Mesenchymal stem cell (in vitro differentiated cells and primary cell): ENCODE data around the gene GNG4.
"Not testable (repeated sequence)": the region's sequence is repeated elsewhere in the genome, so short reads cannot be mapped to it uniquely, and the experiment has no call there.

Experiments
- DNase-seq: peaks from one replicate; pipeline ENCODE4 v3.0.0-alpha.2; 2013
- H2AFZ ChIP-seq: one replicate; pipeline ENCODE4 v1.6.1; 2013; ENCODE audit warnings: low read depth, mild to moderate bottlenecking, control low read depth, inconsistent platforms, low read length, moderate library complexity
- H2AK5ac ChIP-seq: 2 replicates; pipeline ENCODE4 v1.6.1; 2013; ENCODE audit warnings: low read length, moderate library complexity, mild to moderate bottlenecking, inconsistent platforms; ENCODE audit not compliant: severe bottlenecking
- H2BK120ac ChIP-seq: one replicate; pipeline ENCODE4 v1.6.1; 2013; ENCODE audit warnings: low read depth, mild to moderate bottlenecking, inconsistent platforms, low read length, moderate library complexity
- H2BK12ac ChIP-seq, 2 experiments: one replicate each; pipeline ENCODE4 v1.6.1; 2013; ENCODE audit warnings: inconsistent platforms in 2 of 2, low read length in 2 of 2, mild to moderate bottlenecking in 2 of 2, moderate library complexity in 2 of 2, control low read depth in 1 of 2
- H2BK15ac ChIP-seq: one replicate; pipeline ENCODE4 v1.6.1; 2013; ENCODE audit warnings: mild to moderate bottlenecking, low read depth, inconsistent platforms; ENCODE audit not compliant: poor library complexity, severe bottlenecking
- H2BK5ac ChIP-seq: 2 replicates; pipeline ENCODE4 v1.6.1; 2013; ENCODE audit warnings: low read depth, mild to moderate bottlenecking, low read length, control low read depth, inconsistent platforms; ENCODE audit not compliant: poor library complexity, severe bottlenecking
- H3K14ac ChIP-seq, 2 experiments: one replicate each; pipeline ENCODE4 v1.6.1; 2013; ENCODE audit warnings: inconsistent platforms in 2 of 2, low read length in 2 of 2, control low read depth in 1 of 2, mild to moderate bottlenecking in 1 of 2, moderate library complexity in 1 of 2
- H3K18ac ChIP-seq, 2 experiments: one replicate each; pipeline ENCODE4 v1.6.1; 2013; ENCODE audit warnings: inconsistent platforms in 2 of 2, low read length in 2 of 2, control low read depth in 1 of 2, low read depth in 1 of 2, mild to moderate bottlenecking in 1 of 2
- H3K23ac ChIP-seq, 2 experiments: one replicate each; pipeline ENCODE4 v1.6.1; 2013; ENCODE audit warnings: inconsistent platforms in 2 of 2, low read length in 2 of 2, mild to moderate bottlenecking in 2 of 2, moderate library complexity in 2 of 2, control low read depth in 1 of 2
- H3K27ac ChIP-seq: 2 replicates; pipeline ENCODE4 v1.5.1; 2013; ENCODE audit warnings: mild to moderate bottlenecking, moderate library complexity, low read length, control low read depth, inconsistent platforms; ENCODE audit not compliant: poor library complexity, severe bottlenecking
- H3K27me3 ChIP-seq, 2 experiments: 2 replicates each; pipeline versions ENCODE4 v1.6.1 to v1.7.0; 2013; ENCODE audit warnings: low read length in 2 of 2, mild to moderate bottlenecking in 2 of 2, moderate library complexity in 2 of 2, control low read depth in 1 of 2, inconsistent platforms in 1 of 2; ENCODE audit not compliant: control insufficient read depth in 1 of 2, insufficient read depth in 1 of 2
- H3K36me3 ChIP-seq, 2 experiments: 2 replicates each; pipeline versions ENCODE4 v1.6.1 to v1.7.0; 2013; ENCODE audit warnings: low read length in 2 of 2, control low read depth in 1 of 2, inconsistent platforms in 1 of 2, low read depth in 1 of 2, mild to moderate bottlenecking in 1 of 2; ENCODE audit not compliant: insufficient read depth in 2 of 2, control insufficient read depth in 1 of 2
- H3K4ac ChIP-seq, 2 experiments: one replicate each; pipeline ENCODE4 v1.6.1; 2013; ENCODE audit warnings: inconsistent platforms in 2 of 2, low read length in 2 of 2, mild to moderate bottlenecking in 2 of 2, moderate library complexity in 2 of 2, control low read depth in 1 of 2, low read depth in 1 of 2
- H3K4me1 ChIP-seq: 2 replicates; pipeline ENCODE4 v1.6.1; 2013; ENCODE audit warnings: low read depth, low read length, control low read depth; ENCODE audit not compliant: control insufficient read depth, insufficient read depth
- H3K4me2 ChIP-seq: 2 replicates; pipeline ENCODE4 v1.6.1; 2013; ENCODE audit warnings: low read length, mild to moderate bottlenecking, inconsistent platforms; ENCODE audit not compliant: poor library complexity, severe bottlenecking
- H3K4me3 ChIP-seq, 2 experiments: 2 replicates each; pipeline versions ENCODE4 v1.5.1 to v1.7.0; 2013; ENCODE audit warnings: low read length in 2 of 2, mild to moderate bottlenecking in 2 of 2, control low read depth in 1 of 2, low read depth in 1 of 2; ENCODE audit not compliant: insufficient read depth in 1 of 2
- H3K79me1 ChIP-seq: replicated peaks from 2 replicates; pipeline ENCODE4 v1.6.1; 2013; ENCODE audit warnings: mild to moderate bottlenecking, control low read depth, low read length, inconsistent platforms; ENCODE audit not compliant: poor library complexity, severe bottlenecking
- H3K9ac ChIP-seq: 2 replicates; pipeline ENCODE4 v1.7.0; 2013; ENCODE audit warnings: mild to moderate bottlenecking, low read length, moderate library complexity
- H3K9me3 ChIP-seq: 2 replicates; pipeline ENCODE4 v1.7.0; 2013; ENCODE audit warnings: mild to moderate bottlenecking, low read length; ENCODE audit not compliant: control insufficient read depth
- H4K8ac ChIP-seq: one replicate; pipeline ENCODE4 v1.6.1; 2013; ENCODE audit warnings: inconsistent platforms, mild to moderate bottlenecking, low read length, moderate library complexity
- H4K91ac ChIP-seq: one replicate; pipeline ENCODE4 v1.6.1; 2013; ENCODE audit warnings: mild to moderate bottlenecking, low read length, inconsistent platforms
- WGBS: methylation state at CpG from one replicate; pipeline ENCODE4 v1.1.7; 2013; ENCODE audit warnings: mixed read lengths; 5-methylcytosine and 5-hydroxymethylcytosine counted together

GNG4 gene

GRCh38 chr1:235553112-235553551 lies 96.5 kb downstream of the GNG4 start:
- Histone ChIP-seq H4K8ac (no peak overlapping the region), H4K91ac (no peak overlapping the region), H3K4me2 (no peak overlapping the region), H2BK5ac (no peak overlapping the region), H3K79me1 (no peaks in the 10 kb centered on the region), H3K18ac (no peak overlapping the region), H2BK15ac (no peak overlapping the region), H2BK120ac (no peak overlapping the region), H3K9me3 (no peaks in the 10 kb centered on the region), H3K14ac (no peak overlapping the region), H2BK12ac (no peak overlapping the region), H2AK5ac (no peak overlapping the region), H3K27ac (no peak overlapping the region), H2AFZ (no peak overlapping the region), H3K27me3 (peaks cover 6 to 14% of the 10 kb centered on the region in 2 experiments), H3K4me3 (no peak overlapping the region), H3K23ac (no peak overlapping the region), H3K4me1 (no peaks in the 10 kb centered on the region), H3K4ac (no peak overlapping the region), H3K9ac (no peak overlapping the region), H3K36me3 (no peaks in the 10 kb centered on the region)
- DNase-seq: no peak
- 89% methylated on average over 3 of the region's 5 CpGs for WGBS

GRCh38 chr1:235552146-235552716 lies 97.4 kb downstream of the GNG4 start:
- Histone ChIP-seq H2AK5ac (no peak overlapping the region), H3K4me3 (no peak overlapping the region), H3K79me1 (no peaks in the 10 kb centered on the region), H3K14ac (peak overlapping the region in 1 of 2 experiments; percentile 42), H3K23ac (no peak overlapping the region), H3K27me3 (peaks cover 14 to 21% of the 10 kb centered on the region in 2 experiments), H4K91ac (no peak overlapping the region), H3K4me1 (no peaks in the 10 kb centered on the region), H3K27ac (no peak overlapping the region), H2BK120ac (no peak overlapping the region), H3K9me3 (no peaks in the 10 kb centered on the region), H4K8ac (no peak overlapping the region), H3K36me3 (no peaks in the 10 kb centered on the region), H3K18ac (no peak overlapping the region), H3K9ac (no peak overlapping the region), H3K4ac (no peak overlapping the region), H3K4me2 (no peak overlapping the region), H2BK15ac (no peak overlapping the region), H2AFZ (no peak overlapping the region), H2BK12ac (no peak overlapping the region), H2BK5ac (no peak overlapping the region)
- DNase-seq: no peak
- 93% methylated on average over 9 of the region's 10 CpGs for WGBS

GRCh38 chr1:235549351-235550139 lies 100.0 kb downstream of the GNG4 start:
- Histone ChIP-seq H2AK5ac (no peak overlapping the region), H3K4me1 (peaks cover 7% of the 10 kb centered on the region)

GRCh38 chr1:235546369-235547155 lies 103.0 kb downstream of the GNG4 start:
- not testable (repeated sequence) for H3K4me1 ChIP-seq, H4K91ac ChIP-seq, DNase-seq, H3K9ac ChIP-seq, H3K9me3 ChIP-seq, H3K4me3 ChIP-seq, H3K14ac ChIP-seq, H2AK5ac ChIP-seq, H3K4me2 ChIP-seq, H2BK15ac ChIP-seq, H3K36me3 ChIP-seq, H3K18ac ChIP-seq, H4K8ac ChIP-seq, H2BK120ac ChIP-seq, H2AFZ ChIP-seq, H3K79me1 ChIP-seq, H3K23ac ChIP-seq, H2BK12ac ChIP-seq, H2BK5ac ChIP-seq, H3K4ac ChIP-seq, H3K27ac ChIP-seq
- 66% methylated on average over 10 of the region's 10 CpGs for WGBS
- peaks cover 18 to 29% of the 10 kb centered on the region in 2 experiments for H3K27me3 ChIP-seq

More at GRCh38 chr1:235549351-235550139, 100.0 kb downstream of the GNG4 start:
- H3K9me3 ChIP-seq: no peaks in the 10 kb centered on the region
- no peak overlapping the region for H2BK120ac ChIP-seq
- H3K27ac ChIP-seq: no peak overlapping the region
- H3K79me1 ChIP-seq: no peaks in the 10 kb centered on the region
- no peak overlapping the region for H3K4ac ChIP-seq
- H2BK15ac ChIP-seq: no peak overlapping the region
- no peak overlapping the region for H2AFZ ChIP-seq
- H3K18ac ChIP-seq: no peak overlapping the region
- no peak overlapping the region for H3K9ac ChIP-seq
- no peak overlapping the region for H3K14ac ChIP-seq
- H3K36me3 ChIP-seq: no peaks in the 10 kb centered on the region
- H4K91ac ChIP-seq: no peak overlapping the region
- no peak overlapping the region for H3K4me2 ChIP-seq
- peaks cover 18 to 29% of the 10 kb centered on the region in 2 experiments for H3K27me3 ChIP-seq
- 71% methylated on average over 12 of the region's 13 CpGs for WGBS
- no peak overlapping the region for H2BK12ac ChIP-seq
- DNase-seq: no peak
- H3K4me3 ChIP-seq: peak overlapping the region in 1 of 2 experiments; percentile 17
- H3K23ac ChIP-seq: no peak overlapping the region
- no peak overlapping the region for H2BK5ac ChIP-seq
- H4K8ac ChIP-seq: no peak overlapping the region
